ENCODE measurements around the gene HOMER2.

- TF ChIP-seq GABPA (IDR thresholded peaks at IDR 0.05 in 1 of 2, conservative IDR thresholded peaks at IDR 0.05 in 1 of 2), result no peak
- no peak for TF ChIP-seq REST (IDR thresholded peaks at IDR 0.05)
- TF ChIP-seq SP1 (IDR thresholded peaks at IDR 0.05), result no peak
- TF ChIP-seq CTCF (IDR thresholded peaks at IDR 0.05; ENCODE audit: low read depth, low read length, missing input control), result no peak
- TF ChIP-seq HNF4G (IDR thresholded peaks at IDR 0.05), result no peak
- no peak for TF ChIP-seq RXRA (IDR thresholded peaks at IDR 0.05)
- TF ChIP-seq FOXA1 (IDR thresholded peaks at IDR 0.05), result no peak
- no peak for TF ChIP-seq MAX (IDR thresholded peaks at IDR 0.05)
- TF ChIP-seq EGR1 (IDR thresholded peaks at IDR 0.05; ENCODE audit: low read depth in 2 of 2), result no peak
- TF ChIP-seq RAD21 (IDR thresholded peaks at IDR 0.05), result no peak
These were observed 27.2 kb upstream of the HOMER2 start for GRCh38 chr15:82979726-82980125.
